Mucosa of descending colon (tissue), 3 donors: Measurements from ENCODE around the gene FOXO6. TPM values are rescaled to one million over a fixed set of nuclear protein-coding genes. Genes with fewer than 3 reads are reported as not detected.

Source experiments
- ATAC-seq: fragments of 200-7000 bp; cut with Tn5 transposase; one replicate; pipeline ENCODE4 v1.9.1; 2020; ENCODE audit warnings: mild to moderate bottlenecking, moderate library complexity
- DNase-seq, 3 donors: peaks; one replicate each; pipeline ENCODE4 v3.0.0-alpha.2; 2020
- H3K36me3 ChIP-seq: fragments of 200-600 bp; one replicate; pipeline ENCODE4 v1.8.0; 2021; ENCODE audit warnings: low read depth, mild to moderate bottlenecking
- H3K4me1 ChIP-seq: fragments of 200-600 bp; one replicate; pipeline ENCODE4 v1.8.0; 2021; ENCODE audit warnings: low read depth, mild to moderate bottlenecking
- H3K4me3 ChIP-seq: fragments of 200-600 bp; one replicate; pipeline ENCODE4 v1.8.0; 2021; ENCODE audit warnings: mild to moderate bottlenecking
- H3K9me3 ChIP-seq: fragments of 200-600 bp; one replicate; pipeline ENCODE4 v1.8.0; 2021; ENCODE audit warnings: mild to moderate bottlenecking
- intact Hi-C, 2 donors: fragments of 100-400 bp; cut with DNase I in 1 of 2; cut with micrococcal nuclease in 1 of 2; formaldehyde crosslinking; loops; one replicate each; pipeline versions ENCODE4 v1.11.0 to v1.11.1; 2022; cut with DNase I, micrococcal nuclease
- total RNA-seq, 3 donors: library from RNA; stranded (reverse); fragmentation: NEBNext Ultra II Directional in 2 of 3; extraction: Animal tissue kit (Norgen Biotek cat#: 25700) in 2 of 3; gene quantifications; one replicate each; pipeline versions ENCODE4 v1.2.1 to v1.2.4, GENCODE V29; 2021 to 2023
- TF ChIP-seq, protein P1 (sequence below): fragments of 200-600 bp; IDR thresholded peaks from one replicate; pipeline ENCODE4 v1.8.0; 2022; ENCODE audit warnings: antibody characterized with exemption, mild to moderate bottlenecking
- donor health status: DM: no; HTN: no; CAD: no; lungs with moderate emphysema.
- donor health status: DM: no; HTN: no; CAD: no.
- donor health status: DM: no; HTN: yes; CAD: no.

FOXO6 gene
- total RNA-seq, 3 donors from 2014 or later: 0.65 to 2.0 (median 0.72) TPM

DNA sequence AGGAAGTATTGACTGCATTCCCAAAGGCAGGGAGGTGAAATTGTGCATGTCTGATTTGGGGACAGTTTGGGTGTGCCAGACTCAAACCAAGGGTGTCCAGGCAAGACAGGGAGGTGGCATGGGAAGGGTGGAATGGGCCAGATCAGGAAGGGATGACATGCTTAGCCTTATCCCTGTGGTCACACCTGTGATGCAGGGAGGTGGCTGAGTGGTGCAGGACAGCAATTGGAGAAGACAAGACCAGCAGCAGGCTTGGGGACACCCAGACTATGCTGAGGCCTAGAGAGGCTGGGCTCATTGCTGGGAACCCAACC is 4.0 kb downstream of the FOXO6 start:
- Histone ChIP-seq H3K36me3 (no peaks in the 10 kb centered on the region), H3K4me1 (peaks cover 22% of the 10 kb centered on the region), H3K9me3 (no peaks in the 10 kb centered on the region), H3K4me3 (no peak overlapping the region)
- intact Hi-C loops: no loop called here
- ATAC-seq: no peak
- DNase-seq: no peak
- TF ChIP-seq, protein P1, sequence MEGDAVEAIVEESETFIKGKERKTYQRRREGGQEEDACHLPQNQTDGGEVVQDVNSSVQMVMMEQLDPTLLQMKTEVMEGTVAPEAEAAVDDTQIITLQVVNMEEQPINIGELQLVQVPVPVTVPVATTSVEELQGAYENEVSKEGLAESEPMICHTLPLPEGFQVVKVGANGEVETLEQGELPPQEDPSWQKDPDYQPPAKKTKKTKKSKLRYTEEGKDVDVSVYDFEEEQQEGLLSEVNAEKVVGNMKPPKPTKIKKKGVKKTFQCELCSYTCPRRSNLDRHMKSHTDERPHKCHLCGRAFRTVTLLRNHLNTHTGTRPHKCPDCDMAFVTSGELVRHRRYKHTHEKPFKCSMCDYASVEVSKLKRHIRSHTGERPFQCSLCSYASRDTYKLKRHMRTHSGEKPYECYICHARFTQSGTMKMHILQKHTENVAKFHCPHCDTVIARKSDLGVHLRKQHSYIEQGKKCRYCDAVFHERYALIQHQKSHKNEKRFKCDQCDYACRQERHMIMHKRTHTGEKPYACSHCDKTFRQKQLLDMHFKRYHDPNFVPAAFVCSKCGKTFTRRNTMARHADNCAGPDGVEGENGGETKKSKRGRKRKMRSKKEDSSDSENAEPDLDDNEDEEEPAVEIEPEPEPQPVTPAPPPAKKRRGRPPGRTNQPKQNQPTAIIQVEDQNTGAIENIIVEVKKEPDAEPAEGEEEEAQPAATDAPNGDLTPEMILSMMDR: no peak

DNA sequence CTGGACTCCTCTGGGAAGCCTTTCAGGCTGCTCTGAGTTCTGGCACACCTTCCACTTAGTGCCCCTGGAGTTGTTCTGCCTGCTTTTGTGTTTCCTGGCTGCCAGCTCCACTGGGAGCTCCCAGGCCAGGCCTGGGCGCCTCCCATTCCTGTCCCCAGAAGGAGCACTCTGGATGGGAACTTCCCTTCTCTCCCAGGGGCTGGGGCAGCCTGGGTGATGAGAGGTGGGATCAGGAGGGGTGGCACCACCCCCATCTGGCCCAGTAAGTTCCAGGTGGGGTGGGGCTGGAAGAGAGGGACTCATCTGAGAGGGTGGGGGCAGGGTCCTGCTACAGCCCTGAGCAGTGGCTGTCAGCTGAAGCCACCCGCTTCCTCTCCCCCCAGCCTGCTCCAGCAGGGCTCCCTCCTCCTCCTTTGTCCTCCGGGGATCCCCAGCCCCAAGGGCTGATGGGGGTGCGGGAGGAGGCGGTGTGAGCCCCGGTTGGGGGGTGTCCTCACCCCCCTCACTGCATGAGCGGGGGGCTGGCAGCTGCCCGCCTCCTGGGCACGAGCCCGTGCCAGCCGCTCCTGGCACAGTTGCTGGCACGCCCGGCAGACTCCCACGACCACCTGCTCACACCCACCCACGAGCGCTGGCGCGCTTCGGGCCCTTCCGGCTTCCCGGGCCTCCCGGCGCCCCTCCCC is 4.7 kb downstream of the FOXO6 start:
- no peak for ATAC-seq
- intact Hi-C loops: no loop called here
- Histone ChIP-seq H3K4me1 (peaks cover 16% of the 10 kb centered on the region), H3K9me3 (no peaks in the 10 kb centered on the region), H3K36me3 (no peaks in the 10 kb centered on the region), H3K4me3 (no peak overlapping the region)
- TF ChIP-seq, protein P1: no peak
- DNase-seq: peak in 1 of 3 donors; percentile 15

DNA sequence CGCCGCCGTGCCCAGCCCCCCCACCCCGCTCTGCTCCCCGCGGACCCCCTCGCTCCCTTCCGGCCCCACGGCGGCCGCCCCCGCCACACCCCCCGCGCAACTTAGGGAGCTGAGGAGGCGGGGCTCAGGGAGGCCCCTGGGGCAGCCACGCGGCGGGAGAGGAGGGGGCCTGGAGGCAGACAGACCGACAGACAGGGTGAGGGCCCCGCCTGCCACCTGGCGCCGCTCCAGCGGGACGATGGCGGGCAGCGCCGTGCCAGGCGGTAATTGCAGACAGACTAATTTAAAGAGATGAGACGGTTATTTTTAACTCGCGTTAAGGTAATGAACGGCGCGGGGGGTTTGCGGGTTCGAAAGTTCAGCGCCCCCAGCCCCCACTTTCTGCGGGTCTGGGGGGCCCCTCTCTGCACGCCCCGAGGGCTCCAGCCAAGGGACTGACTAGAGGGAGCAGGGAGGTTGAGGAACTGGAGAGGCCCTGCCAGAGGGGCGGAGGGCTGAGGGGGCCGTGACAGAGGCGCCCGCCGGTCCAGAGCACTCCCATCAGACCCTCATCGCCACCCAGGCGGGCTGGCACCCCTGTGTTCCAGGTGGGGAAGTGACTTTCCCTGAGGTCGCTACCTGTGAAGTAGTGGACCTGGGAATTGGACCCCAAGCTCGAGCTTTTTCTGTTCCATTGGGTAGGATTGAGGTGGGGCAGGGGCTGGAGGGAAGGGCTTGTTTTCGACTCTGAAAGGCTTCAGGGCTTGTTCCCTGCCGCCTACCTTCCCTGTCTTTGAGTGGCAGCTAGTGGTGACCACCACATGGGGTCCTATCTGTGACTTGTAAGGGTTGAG is 5.4 kb downstream of the FOXO6 start:
- ATAC-seq (peak; percentile 25), DNase-seq (peak in 2 of 3 donors; percentile 47 to 72)
- Histone ChIP-seq H3K4me3 (no peak overlapping the region), H3K9me3 (no peaks in the 10 kb centered on the region), H3K4me1 (peaks cover 16% of the 10 kb centered on the region), H3K36me3 (no peaks in the 10 kb centered on the region)
- TF ChIP-seq, protein P1: no peak
- intact Hi-C loops: no loop called here

DNA sequence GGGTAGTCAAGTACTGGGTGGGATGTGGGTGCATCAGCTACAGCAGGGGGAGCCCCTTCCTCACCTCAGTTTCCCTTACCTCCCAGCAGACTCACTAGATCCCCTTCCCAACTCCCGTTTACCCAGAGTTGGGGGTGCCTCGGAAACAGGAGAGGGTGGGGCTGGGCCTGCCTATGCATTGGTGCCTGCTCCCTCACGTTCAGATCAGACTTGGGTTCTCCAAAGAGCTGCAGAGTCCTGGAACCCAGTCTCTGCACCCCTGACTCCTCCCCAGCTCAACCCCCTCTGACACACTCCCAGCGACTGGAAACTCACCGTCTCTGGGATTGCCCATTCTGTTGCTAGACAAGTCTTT is 6.0 kb downstream of the FOXO6 start:
- no peaks in the 10 kb centered on the region for H3K36me3 ChIP-seq
- ATAC-seq: no peak
- H3K4me1 ChIP-seq: peaks cover 17% of the 10 kb centered on the region
- H3K4me3 ChIP-seq: no peak overlapping the region
- intact Hi-C loops: no loop called here
- no peak for DNase-seq
- TF ChIP-seq, protein P1: no peak
- H3K9me3 ChIP-seq: no peaks in the 10 kb centered on the region

DNA sequence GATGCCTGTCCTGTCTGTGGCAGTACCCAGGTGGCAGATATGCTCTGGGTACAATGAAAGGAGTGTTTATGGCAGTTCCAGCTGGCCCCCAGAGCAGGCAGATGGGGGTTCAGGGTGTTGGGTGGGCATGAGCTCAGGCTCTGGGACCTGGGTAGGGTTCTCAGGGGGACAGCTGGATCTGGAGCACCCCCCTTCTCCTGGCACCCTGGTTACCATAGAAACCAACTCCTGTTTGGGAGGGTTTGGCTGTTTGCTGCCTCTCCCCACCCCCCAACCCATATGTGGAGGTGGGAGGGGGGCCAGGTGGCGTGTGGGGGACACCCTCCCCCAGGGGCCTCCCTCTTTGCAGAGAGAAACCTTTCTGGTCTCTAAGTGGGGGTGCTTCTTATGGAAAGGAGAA is 7.1 kb downstream of the FOXO6 start:
- DNase-seq (no peak), ATAC-seq (no peak)
- no peaks in the 10 kb centered on the region for H3K9me3 ChIP-seq
- intact Hi-C loops: no loop called here
- H3K4me1 ChIP-seq: peaks cover 17% of the 10 kb centered on the region
- H3K36me3 ChIP-seq: no peaks in the 10 kb centered on the region
- no peak overlapping the region for H3K4me3 ChIP-seq
- TF ChIP-seq, protein P1: no peak
